ENCODE measurements around the gene MKX. TPM values are rescaled to one million over a fixed set of nuclear protein-coding genes. Genes with fewer than 3 reads are reported as not detected.

MKX gene
- total RNA-seq, 1 experiment from 2014 or later, result 27.5 TPM

- ATAC-seq, result no peak
- ChIA-PET CTCF (no interaction called here), POLR2A (no interaction called here), RAD21 (ENCODE audit: low non-redundant PET in 1 of 2, low total read pairs in 2 of 2, uncharacterized antibody in 2 of 2, unreplicated experiment in 2 of 2) (no interaction called here)
- intact Hi-C loops (cut with micrococcal nuclease), result no loop called here
- H3K27me3 ChIP-seq (ENCODE audit: insufficient read depth, low read length), result no peaks in the 10 kb centered on the region
- no peak overlapping the region for H3K9ac ChIP-seq (ENCODE audit: low read length)
- no peaks in the 10 kb centered on the region for H3K79me2 ChIP-seq (ENCODE audit: insufficient read depth, low read length)
- no peak overlapping the region for H3K4me3 ChIP-seq (replicated peaks in 1 of 2; ENCODE audit: low read depth in 1 of 2, low read length in 2 of 2)
- BruUV-seq (replicated peaks), result no TSS peak
- no peak overlapping the region for H3K27ac ChIP-seq (ENCODE audit: low read depth, low read length)
- H3K36me3 ChIP-seq (ENCODE audit: control insufficient read depth in 1 of 2, insufficient read depth in 2 of 2, low read length in 2 of 2), result no peaks in the 10 kb centered on the region
- H3K9me2 ChIP-seq (ENCODE audit: insufficient read depth), result no peaks in the 10 kb centered on the region
- no peak for DNase-seq (ENCODE audit: low read depth, low spot score)
- H2AFZ ChIP-seq (ENCODE audit: low read depth, low read length, poor library complexity, severe bottlenecking), result no peak overlapping the region
- TF ChIP-seq ELF1 (IDR thresholded peaks at IDR 0.05; ENCODE audit: borderline replicate concordance, low read depth), result no peak
- TF ChIP-seq YY1 (IDR thresholded peaks at IDR 0.05; ENCODE audit: extremely low read depth, insufficient replicate concordance, low read depth, low read length), result no peak
- TF ChIP-seq EGR1 (IDR thresholded peaks at IDR 0.05; ENCODE audit: low read depth), result no peak
- TF ChIP-seq EZH2 (IDR thresholded peaks at IDR 0.05), result no peak
- no peak for TF ChIP-seq RAD21 (IDR thresholded peaks at IDR 0.05; ENCODE audit: low read depth)
- TF ChIP-seq REST (IDR thresholded peaks at IDR 0.05; ENCODE audit: low read depth), result no peak
- TF ChIP-seq POLR2A (IDR thresholded peaks at IDR 0.05; ENCODE audit: borderline replicate concordance, extremely low read depth, insufficient read depth, insufficient read length), result no peak
- no peak for TF ChIP-seq FOSL1 (IDR thresholded peaks at IDR 0.05; ENCODE audit: low read depth)
- TF ChIP-seq ZFX (IDR thresholded peaks at IDR 0.05), result no peak
- no peak for TF ChIP-seq CEBPB (IDR thresholded peaks at IDR 0.05; ENCODE audit: low read depth)
- TF ChIP-seq SP1 (IDR thresholded peaks at IDR 0.05; ENCODE audit: low read depth), result no peak
- TF ChIP-seq SRF (IDR thresholded peaks at IDR 0.05; ENCODE audit: low read depth), result no peak
- no peak for TF ChIP-seq MAX (IDR thresholded peaks at IDR 0.05)
- TF ChIP-seq CBX3 (IDR thresholded peaks at IDR 0.05; ENCODE audit: low read depth), result no peak
- H3K4me2 ChIP-seq (ENCODE audit: low read length), result no peak overlapping the region
- H3K4me1 ChIP-seq (ENCODE audit: control insufficient read depth in 1 of 2, insufficient read depth in 2 of 2, low read length in 2 of 2), result peaks cover 0 to 14% of the 10 kb centered on the region in 2 experiments; a peak in 2 of 4 replicates
- H3K9me3 ChIP-seq (ENCODE audit: control insufficient read depth in 1 of 2, insufficient read depth in 1 of 2, low read depth in 1 of 2, low read length in 2 of 2), result no peaks in the 10 kb centered on the region
- H4K20me1 ChIP-seq (ENCODE audit: insufficient read depth), result no peaks in the 10 kb centered on the region
Observed at GRCh38 chr10:27654284-27654683, 91.3 kb downstream of the MKX start.
